Ovary (tissue), 3 donors: Measurements from ENCODE around the gene IL6R.

Experiments
- CTCF ChIP-seq, 3 donors: fragments of 450-650 bp in 2 of 3; fragments of 200-600 bp in 1 of 3; IDR thresholded peaks; one replicate each; pipeline versions ENCODE4 v1.5.1 to v1.8.0; 2016 to 2022; ENCODE audit warnings: antibody characterized with exemption in 3 of 3, mild to moderate bottlenecking in 1 of 3
- EP300 ChIP-seq: sonication (generic); formaldehyde crosslinking; IDR thresholded peaks from one replicate; pipeline ENCODE4 v1.6.1; 2017; ENCODE audit warnings: antibody characterized with exemption
- POLR2A ChIP-seq: fragments of 450-650 bp; IDR thresholded peaks from one replicate; pipeline ENCODE4 v1.6.1; 2017; ENCODE audit warnings: antibody characterized with exemption, mild to moderate bottlenecking, moderate library complexity
- donor health status: DM: no; HTN: no; CAD: no.

- TF ChIP-seq CTCF (IDR thresholded peaks at IDR 0.05) (no peak), POLR2A (no peak), EP300 (no peak)
Observed at GRCh38 chr1:154402409-154402921, 2.7 kb upstream of the IL6R start.
